Lower lobe of right lung (tissue), 2 donors: ENCODE measurements around the gene STPG4. TPM values are rescaled to one million over a fixed set of nuclear protein-coding genes. Genes with fewer than 3 reads are reported as not detected.

Source experiments
- ATAC-seq, 2 donors: fragments of 200-7000 bp; cut with Tn5 transposase; one replicate each; pipeline ENCODE4 v1.9.1; 2020 to 2022; ENCODE audit warnings: mild to moderate bottlenecking in 2 of 2, moderate library complexity in 2 of 2
- DNase-seq: peaks from one replicate; pipeline ENCODE4 v3.0.0-alpha.2; 2020
- H3K27ac ChIP-seq: fragments of 200-600 bp; one replicate; pipeline ENCODE4 v1.8.0; 2022
- H3K27me3 ChIP-seq: fragments of 200-600 bp; one replicate; pipeline ENCODE4 v1.8.0; 2022; ENCODE audit warnings: low read depth
- H3K36me3 ChIP-seq: fragments of 200-600 bp; one replicate; pipeline ENCODE4 v1.8.0; 2022; ENCODE audit warnings: mild to moderate bottlenecking
- H3K4me1 ChIP-seq: fragments of 200-600 bp; one replicate; pipeline ENCODE4 v1.8.0; 2022
- H3K4me3 ChIP-seq: fragments of 200-600 bp; one replicate; pipeline ENCODE4 v1.8.0; 2022; ENCODE audit warnings: mild to moderate bottlenecking
- H3K9me3 ChIP-seq: fragments of 200-600 bp; one replicate; pipeline ENCODE4 v1.8.0; 2022
- intact Hi-C: fragments of 100-400 bp; cut with DNase I; formaldehyde crosslinking; loops from one replicate; pipeline ENCODE4 v1.11.0; 2022
- total RNA-seq: library from RNA; stranded (reverse); fragmentation: NEBNext Ultra II Directional; extraction: Animal tissue kit (Norgen Biotek cat#: 25700); gene quantifications from one replicate; pipeline ENCODE4 v1.2.1, GENCODE V29; 2021
- TF ChIP-seq, protein P1 (sequence below): fragments of 200-600 bp; IDR thresholded peaks from one replicate; pipeline ENCODE4 v1.8.0; 2022; ENCODE audit warnings: antibody characterized with exemption, mild to moderate bottlenecking
- donor health status: DM: no; HTN: yes; CAD: no; lungs with severe emphysema.

The STPG4 gene
- total RNA-seq, 1 donor from 2014 or later = 0.77 TPM

DNA sequence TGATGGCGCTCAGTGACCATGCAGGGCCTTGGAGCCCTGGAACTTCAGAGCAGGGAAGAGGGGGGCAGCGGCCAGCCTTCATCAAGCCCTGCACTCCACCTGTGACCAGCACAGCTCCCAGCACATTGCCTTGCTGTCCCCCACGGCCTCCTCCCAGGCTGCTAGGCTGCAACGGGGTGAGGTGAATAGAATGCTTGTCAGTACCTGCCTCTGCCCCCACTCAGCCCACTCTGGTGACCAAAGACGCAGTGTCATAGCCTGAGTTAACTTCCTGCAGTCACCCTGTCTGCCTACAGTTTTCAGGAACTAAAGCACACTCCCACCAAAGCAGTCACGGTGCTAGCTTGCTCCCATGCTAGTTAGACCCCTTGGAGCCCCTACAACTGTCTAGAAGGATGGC, 72.1 kb downstream of the STPG4 start:
- TF ChIP-seq, protein P1, sequence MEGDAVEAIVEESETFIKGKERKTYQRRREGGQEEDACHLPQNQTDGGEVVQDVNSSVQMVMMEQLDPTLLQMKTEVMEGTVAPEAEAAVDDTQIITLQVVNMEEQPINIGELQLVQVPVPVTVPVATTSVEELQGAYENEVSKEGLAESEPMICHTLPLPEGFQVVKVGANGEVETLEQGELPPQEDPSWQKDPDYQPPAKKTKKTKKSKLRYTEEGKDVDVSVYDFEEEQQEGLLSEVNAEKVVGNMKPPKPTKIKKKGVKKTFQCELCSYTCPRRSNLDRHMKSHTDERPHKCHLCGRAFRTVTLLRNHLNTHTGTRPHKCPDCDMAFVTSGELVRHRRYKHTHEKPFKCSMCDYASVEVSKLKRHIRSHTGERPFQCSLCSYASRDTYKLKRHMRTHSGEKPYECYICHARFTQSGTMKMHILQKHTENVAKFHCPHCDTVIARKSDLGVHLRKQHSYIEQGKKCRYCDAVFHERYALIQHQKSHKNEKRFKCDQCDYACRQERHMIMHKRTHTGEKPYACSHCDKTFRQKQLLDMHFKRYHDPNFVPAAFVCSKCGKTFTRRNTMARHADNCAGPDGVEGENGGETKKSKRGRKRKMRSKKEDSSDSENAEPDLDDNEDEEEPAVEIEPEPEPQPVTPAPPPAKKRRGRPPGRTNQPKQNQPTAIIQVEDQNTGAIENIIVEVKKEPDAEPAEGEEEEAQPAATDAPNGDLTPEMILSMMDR = no peak
- no peak overlapping the region for H3K27ac ChIP-seq
- ATAC-seq = no peak
- peaks cover 61% of the 10 kb centered on the region for H3K4me1 ChIP-seq
- DNase-seq = no peak
- intact Hi-C loops = no loop called here
- H3K36me3 ChIP-seq = no peaks in the 10 kb centered on the region
- no peak overlapping the region for H3K4me3 ChIP-seq
- H3K9me3 ChIP-seq = no peaks in the 10 kb centered on the region
- no peaks in the 10 kb centered on the region for H3K27me3 ChIP-seq

DNA sequence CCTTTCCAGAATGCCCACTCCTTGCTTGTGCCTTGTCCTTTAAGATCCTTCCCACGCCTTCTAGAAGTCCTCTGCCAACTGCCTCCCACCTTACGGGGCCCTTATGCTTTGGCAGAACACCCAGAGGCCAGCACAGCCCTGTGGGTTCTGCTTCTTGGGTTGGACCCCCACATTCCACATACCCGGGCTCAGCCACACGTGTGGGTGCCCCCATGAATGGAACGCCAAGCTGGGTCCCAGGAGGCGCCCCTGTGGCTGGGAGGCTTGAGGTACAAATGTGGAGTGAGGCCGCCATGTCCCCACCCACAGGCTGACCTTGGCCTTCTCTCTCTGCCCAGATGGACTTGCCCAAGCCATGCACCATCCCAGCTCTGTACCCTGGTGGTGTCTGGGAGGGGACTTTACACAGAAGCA, 74.2 kb downstream of the STPG4 start:
- Histone ChIP-seq H3K36me3 (no peaks in the 10 kb centered on the region), H3K27ac (no peak overlapping the region), H3K27me3 (no peaks in the 10 kb centered on the region), H3K4me3 (no peak overlapping the region), H3K9me3 (no peaks in the 10 kb centered on the region), H3K4me1 (peaks cover 66% of the 10 kb centered on the region)
- DNase-seq = no peak
- TF ChIP-seq, protein P1 = no peak
- intact Hi-C loops = no loop called here
- no peak for ATAC-seq

DNA sequence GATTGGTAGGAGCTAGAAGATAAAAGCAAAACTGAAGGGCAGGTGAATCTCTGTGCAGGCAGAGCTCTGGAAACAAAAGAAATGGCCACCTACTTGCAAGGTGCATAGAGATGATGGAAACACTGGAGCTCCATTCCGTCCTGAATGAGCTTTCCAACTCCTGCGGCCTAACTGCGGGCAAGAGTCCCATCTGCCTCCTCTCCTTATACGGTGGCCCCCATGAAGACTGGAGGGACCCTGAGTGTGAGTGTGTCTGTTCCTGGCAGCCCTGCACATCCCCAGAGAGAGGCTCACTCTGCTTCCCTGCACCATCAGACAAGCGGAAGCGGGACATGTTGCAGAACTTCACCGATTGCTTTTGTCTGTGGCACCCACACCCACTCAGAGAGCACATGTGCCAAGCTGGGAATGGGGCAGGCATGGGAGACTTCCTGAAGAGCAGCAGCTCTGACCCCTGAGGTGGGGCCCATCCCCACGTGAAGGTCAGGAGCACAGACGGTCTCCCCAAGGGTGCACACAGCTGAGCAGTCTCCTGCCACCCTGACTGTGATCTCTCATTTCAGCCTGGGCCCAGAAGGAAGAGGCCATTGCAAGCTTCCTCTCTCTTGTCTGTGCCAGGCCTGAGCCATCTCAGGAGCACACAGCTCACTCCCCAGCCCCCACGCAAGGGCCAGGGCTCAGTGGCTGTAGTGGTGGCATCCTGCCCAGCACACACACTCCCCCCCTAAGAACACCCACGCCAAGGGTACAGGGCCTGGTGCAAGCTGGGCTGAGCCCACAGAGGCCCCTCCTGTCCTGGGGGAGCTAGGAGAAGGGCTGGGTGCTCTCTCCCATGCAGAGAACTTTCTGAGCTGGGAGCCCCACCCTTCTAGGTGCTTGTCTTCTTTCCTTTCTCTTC, 75.3 kb downstream of the STPG4 start:
- H3K27me3 ChIP-seq = no peaks in the 10 kb centered on the region
- TF ChIP-seq, protein P1 = no peak
- peaks cover 4% of the 10 kb centered on the region for H3K36me3 ChIP-seq
- intact Hi-C loops = no loop called here
- DNase-seq (peak; percentile 74), ATAC-seq (peak; percentile 15 to 26)
- no peak overlapping the region for H3K4me3 ChIP-seq
- H3K9me3 ChIP-seq = no peaks in the 10 kb centered on the region
- H3K27ac ChIP-seq = peak overlapping the region; percentile 60
- peaks cover 71% of the 10 kb centered on the region for H3K4me1 ChIP-seq

DNA sequence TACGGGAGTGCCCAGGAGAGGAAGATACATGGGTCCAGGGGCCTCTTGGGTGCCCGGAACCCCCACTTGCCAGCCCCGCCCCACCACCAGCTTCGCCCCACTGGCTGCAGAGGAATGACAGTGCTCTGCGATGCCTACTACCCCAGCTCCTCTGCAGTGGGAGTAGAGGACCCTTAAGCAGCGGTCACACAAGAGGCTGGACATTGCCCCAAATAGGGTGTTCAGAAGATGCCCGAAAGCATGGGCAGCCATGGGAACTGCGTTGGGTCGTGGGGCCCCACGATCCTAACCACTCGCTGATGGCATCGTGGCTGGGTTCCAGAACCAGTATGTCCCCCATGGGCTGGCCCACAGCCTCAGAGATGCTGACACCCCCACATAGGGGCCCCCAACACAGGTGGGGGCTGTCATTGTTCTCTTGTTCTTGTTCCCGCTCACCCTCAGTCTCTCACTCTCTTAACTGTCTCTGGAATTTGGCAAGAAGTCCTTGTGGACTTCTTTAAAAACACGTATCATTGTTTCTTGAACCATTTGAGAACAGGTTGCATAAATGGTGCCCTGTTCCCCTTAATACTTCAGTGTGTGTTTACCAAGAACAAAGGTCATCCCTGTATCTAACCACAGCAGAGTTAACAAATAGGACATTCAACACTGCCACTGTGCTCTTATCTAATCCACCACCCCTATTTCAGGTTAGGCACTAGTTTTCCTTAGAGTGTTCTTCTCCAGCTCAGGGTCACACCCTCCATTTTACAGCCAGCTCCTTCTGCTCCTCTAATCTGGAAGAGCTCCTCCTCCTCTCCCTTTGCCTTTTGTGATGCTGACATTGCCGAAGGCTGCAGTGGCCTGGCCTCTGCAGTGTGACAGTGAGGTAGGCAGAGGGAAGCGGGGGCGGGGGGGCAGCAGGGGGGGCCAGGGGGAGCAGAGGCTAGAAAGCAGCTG, 76.3 kb downstream of the STPG4 start:
- H3K4me1 ChIP-seq = peaks cover 72% of the 10 kb centered on the region
- no peak for DNase-seq

More for the DNA sequence above, 76.3 kb downstream of the STPG4 start:
- no peaks in the 10 kb centered on the region for H3K27me3 ChIP-seq
- intact Hi-C loops = no loop called here
- TF ChIP-seq, protein P1 = no peak
- H3K9me3 ChIP-seq = no peaks in the 10 kb centered on the region
- peak overlapping the region; percentile 79 for H3K27ac ChIP-seq
- peaks cover 12% of the 10 kb centered on the region for H3K36me3 ChIP-seq
- peak; percentile 52 to 57 for ATAC-seq
- H3K4me3 ChIP-seq = no peak overlapping the region
